ENCODE data around the gene SLC35C1. TPM values are rescaled to one million over a fixed set of nuclear protein-coding genes. Genes with fewer than 3 reads are reported as not detected.

Gene SLC35C1
- total RNA-seq, 5 donors from 2014 or later (not counting 1 experiment from before 2014, with no cell fraction given): 8.3 to 27.0 (median 23.9) TPM

- Histone ChIP-seq H3K4me1 (ENCODE audit: control insufficient read depth in 1 of 2, extremely low read depth in 1 of 2, insufficient read depth in 2 of 2, low read length in 2 of 2) (peaks cover 12 to 49% of the 10 kb centered on the region in 2 experiments), H3K4me3 (ENCODE audit: control insufficient read depth in 1 of 2, extremely low read depth in 1 of 2, low read length in 1 of 2) (peak overlapping the region; percentile 76 to 98), H3K36me3 (ENCODE audit: control insufficient read depth in 2 of 2, extremely low read depth in 1 of 2, insufficient read depth in 1 of 2, low read length in 1 of 2) (peaks cover 5 to 8% of the 10 kb centered on the region in 2 donors), H3K27ac (ENCODE audit: low read length) (peak overlapping the region; percentile 84), H3K27me3 (replicated peaks in 1 of 2; ENCODE audit: control insufficient read depth in 2 of 2, extremely low read depth in 1 of 2, insufficient read depth in 2 of 2, low read length in 1 of 2) (no peaks in the 10 kb centered on the region), H3K9me3 (no peaks in the 10 kb centered on the region)
- H3K4me1 Mint-ChIP-seq: peaks cover 33 to 42% (median 34%) of the 10 kb centered on the region in 3 donors
- DNase-seq: peak; percentile 7 to 78 (median 47)
- no peaks in the 10 kb centered on the region for H3K27me3 Mint-ChIP-seq
- POLR2A ChIA-PET: no interaction called here
- H3K4me3 Mint-ChIP-seq: peak overlapping the region; percentile 88 to 92 (median 89)
- CTCF ChIA-PET: interaction anchor here in 1 of 2 donors (0.7 to 1.2 kb wide), 3 partner anchors 33 to 202 kb away, joined by 3 to 7 read pairs (median 5); no protein-coding TSS in a partner anchor
- no peaks in the 10 kb centered on the region for H3K9me3 Mint-ChIP-seq
- H3K27ac Mint-ChIP-seq: peak overlapping the region; percentile 86 to 89
- 3% methylated on average over 58 of the region's 70 CpGs for WGBS (ENCODE audit: insufficient coverage)
- peaks cover 3% of the 10 kb centered on the region for H3K36me3 Mint-ChIP-seq
- peak; percentile 42 to 61 (median 46) for ATAC-seq (replicated peaks in 1 of 4)
Measured at GRCh38 chr11:45803971-45804760, 783 bp upstream of the SLC35C1 start.

- H3K27me3 ChIP-seq (replicated peaks in 1 of 2; ENCODE audit: control insufficient read depth in 2 of 2, extremely low read depth in 1 of 2, insufficient read depth in 2 of 2, low read length in 1 of 2): no peaks in the 10 kb centered on the region
- H3K9me3 ChIP-seq: no peaks in the 10 kb centered on the region
- Mint-ChIP-seq H3K27ac (peak overlapping the region; percentile 86), H3K9me3 (no peaks in the 10 kb centered on the region), H3K27me3 (no peaks in the 10 kb centered on the region), H3K36me3 (peaks cover 10% of the 10 kb centered on the region), H3K4me3 (peak overlapping the region; percentile 88 to 92 (median 89)), H3K4me1 (peaks cover 45 to 53% (median 47%) of the 10 kb centered on the region in 3 donors)
- WGBS (ENCODE audit: insufficient coverage): 30% methylated on average over 23 of the region's 29 CpGs
- no peak overlapping the region for H3K27ac ChIP-seq (ENCODE audit: low read length)
- peak in 3 of 35 experiments; percentile 3 to 13 (median 9) for DNase-seq
- ChIA-PET POLR2A (interaction anchor here in 1 of 2 donors (0.6 kb wide), 1 partner anchor 19 kb away, joined by 4 read pairs; no protein-coding TSS in a partner anchor), CTCF (interaction anchor here (0.8 to 1.2 kb wide), 3 partner anchors 34 to 37 kb away, joined by 3 to 7 read pairs (median 5); no protein-coding TSS in a partner anchor)
- peak overlapping the region; percentile 64 to 98 for H3K4me3 ChIP-seq (ENCODE audit: control insufficient read depth in 1 of 2, extremely low read depth in 1 of 2, low read length in 1 of 2)
- H3K4me1 ChIP-seq (ENCODE audit: control insufficient read depth in 1 of 2, extremely low read depth in 1 of 2, insufficient read depth in 2 of 2, low read length in 2 of 2): peaks cover 12 to 58% of the 10 kb centered on the region in 2 experiments
- peak; percentile 27 to 56 (median 39) for ATAC-seq (replicated peaks in 1 of 4)
- H3K36me3 ChIP-seq (ENCODE audit: control insufficient read depth in 2 of 2, extremely low read depth in 1 of 2, insufficient read depth in 1 of 2, low read length in 1 of 2): peaks cover 5 to 19% of the 10 kb centered on the region in 2 donors
Measured at GRCh38 chr11:45805305-45806071, 539 bp downstream of the SLC35C1 start.

GRCh38 chr11:45806072-45806933, 1.4 kb downstream of the SLC35C1 start:
- Histone ChIP-seq H3K4me1 (ENCODE audit: control insufficient read depth in 1 of 2, extremely low read depth in 1 of 2, insufficient read depth in 2 of 2, low read length in 2 of 2) (peaks cover 12 to 58% of the 10 kb centered on the region in 2 experiments), H3K9me3 (no peaks in the 10 kb centered on the region), H3K36me3 (ENCODE audit: control insufficient read depth in 2 of 2, extremely low read depth in 1 of 2, insufficient read depth in 1 of 2, low read length in 1 of 2) (peaks cover 11 to 26% of the 10 kb centered on the region in 2 donors), H3K27ac (ENCODE audit: low read length) (no peak overlapping the region), H3K27me3 (replicated peaks in 1 of 2; ENCODE audit: control insufficient read depth in 2 of 2, extremely low read depth in 1 of 2, insufficient read depth in 2 of 2, low read length in 1 of 2) (no peaks in the 10 kb centered on the region), H3K4me3 (ENCODE audit: control insufficient read depth in 1 of 2, extremely low read depth in 1 of 2, low read length in 1 of 2) (peak overlapping the region; percentile 17 to 98)
- peaks cover 48 to 53% (median 50%) of the 10 kb centered on the region in 3 donors for H3K4me1 Mint-ChIP-seq
- H3K36me3 Mint-ChIP-seq: peaks cover 12% of the 10 kb centered on the region
- H3K9me3 Mint-ChIP-seq: no peaks in the 10 kb centered on the region
- peak overlapping the region; percentile 80 to 86 for H3K27ac Mint-ChIP-seq
- ChIA-PET POLR2A (interaction anchor here (0.5 to 0.6 kb wide), 2 partner anchors 19 to 134 kb away, joined by 4 to 6 read pairs; no protein-coding TSS in a partner anchor), CTCF (interaction anchor here in 1 of 2 donors (0.8 kb wide), 1 partner anchor 35 kb away, joined by 3 read pairs; no protein-coding TSS in a partner anchor)
- no peaks in the 10 kb centered on the region for H3K27me3 Mint-ChIP-seq
- no peak for DNase-seq
- WGBS (ENCODE audit: insufficient coverage): 95% methylated on average over 8 of the region's 20 CpGs
- no peak for ATAC-seq (replicated peaks in 1 of 4)
- H3K4me3 Mint-ChIP-seq: peak overlapping the region; percentile 88 to 92 (median 89)

- H3K36me3 ChIP-seq (ENCODE audit: control insufficient read depth in 2 of 2, extremely low read depth in 1 of 2, insufficient read depth in 1 of 2, low read length in 1 of 2): peaks cover 16 to 35% of the 10 kb centered on the region in 2 donors
- H3K27ac Mint-ChIP-seq: peak overlapping the region; percentile 19 to 86
- H3K4me3 ChIP-seq (ENCODE audit: control insufficient read depth in 1 of 2, extremely low read depth in 1 of 2, low read length in 1 of 2): no peak overlapping the region
- no peaks in the 10 kb centered on the region for H3K9me3 ChIP-seq
- WGBS (ENCODE audit: insufficient coverage): 93% methylated on average over 5 of the region's 7 CpGs
- H3K9me3 Mint-ChIP-seq: no peaks in the 10 kb centered on the region
- no peak for DNase-seq
- peaks cover 48 to 52% (median 50%) of the 10 kb centered on the region in 3 donors for H3K4me1 Mint-ChIP-seq
- CTCF ChIA-PET: no interaction called here
- H3K27me3 ChIP-seq (replicated peaks in 1 of 2; ENCODE audit: control insufficient read depth in 2 of 2, extremely low read depth in 1 of 2, insufficient read depth in 2 of 2, low read length in 1 of 2): no peaks in the 10 kb centered on the region
- peaks cover 12 to 58% of the 10 kb centered on the region in 2 experiments for H3K4me1 ChIP-seq (ENCODE audit: control insufficient read depth in 1 of 2, extremely low read depth in 1 of 2, insufficient read depth in 2 of 2, low read length in 2 of 2)
- peaks cover 12% of the 10 kb centered on the region for H3K36me3 Mint-ChIP-seq
- H3K27me3 Mint-ChIP-seq: no peaks in the 10 kb centered on the region
- peak overlapping the region; percentile 23 for H3K27ac ChIP-seq (ENCODE audit: low read length)
- no peak for ATAC-seq (replicated peaks in 1 of 4)
- H3K4me3 Mint-ChIP-seq: peak overlapping the region; percentile 31 to 92 (median 89)
- POLR2A ChIA-PET: no interaction called here
Measured at GRCh38 chr11:45806937-45807791, 2.2 kb downstream of the SLC35C1 start.

GRCh38 chr11:45807792-45808238, 2.9 kb downstream of the SLC35C1 start:
- Histone ChIP-seq H3K4me1 (ENCODE audit: control insufficient read depth in 1 of 2, extremely low read depth in 1 of 2, insufficient read depth in 2 of 2, low read length in 2 of 2) (peaks cover 12 to 61% of the 10 kb centered on the region in 2 experiments), H3K27ac (ENCODE audit: low read length) (peak overlapping the region; percentile 23), H3K4me3 (ENCODE audit: control insufficient read depth in 1 of 2, extremely low read depth in 1 of 2, low read length in 1 of 2) (no peak overlapping the region), H3K9me3 (no peaks in the 10 kb centered on the region), H3K27me3 (replicated peaks in 1 of 2; ENCODE audit: control insufficient read depth in 2 of 2, extremely low read depth in 1 of 2, insufficient read depth in 2 of 2, low read length in 1 of 2) (no peaks in the 10 kb centered on the region), H3K36me3 (ENCODE audit: control insufficient read depth in 2 of 2, extremely low read depth in 1 of 2, insufficient read depth in 1 of 2, low read length in 1 of 2) (peaks cover 16 to 36% of the 10 kb centered on the region in 2 donors)
- H3K27me3 Mint-ChIP-seq: no peaks in the 10 kb centered on the region
- ATAC-seq (replicated peaks in 1 of 4): no peak
- WGBS (ENCODE audit: insufficient coverage): 100% methylated on average over 3 of the region's 4 CpGs
- ChIA-PET POLR2A (no interaction called here), CTCF (no interaction called here)
- peaks cover 48 to 52% (median 50%) of the 10 kb centered on the region in 3 donors for H3K4me1 Mint-ChIP-seq
- DNase-seq: no peak
- peak overlapping the region in 1 of 3 donors; percentile 92 for H3K4me3 Mint-ChIP-seq
- peaks cover 12% of the 10 kb centered on the region for H3K36me3 Mint-ChIP-seq
- H3K27ac Mint-ChIP-seq: peak overlapping the region in 1 of 2 donors; percentile 19
- H3K9me3 Mint-ChIP-seq: no peaks in the 10 kb centered on the region

All from T-cell (primary cell).